Right atrium auricular region (tissue), 2 donors: ENCODE data around the gene SP8. TPM values are rescaled to one million over a fixed set of nuclear protein-coding genes. Genes with fewer than 3 reads are reported as not detected.
A peak's percentile ranks its signal among the peaks of the same experiment; 100 is the strongest.

Experiments used
- DNase-seq: peaks from one replicate; pipeline ENCODE4 v3.0.0-alpha.2; 2019; ENCODE audit warnings: low spot score
- H3K27ac ChIP-seq, 2 donors: fragments of 200-600 bp; sonication (generic); 1 replicate in 1 of 2; 2 replicates in 1 of 2; pipeline ENCODE4 v1.5.1; 2016 to 2019
- H3K27me3 ChIP-seq, 2 donors: fragments of 200-600 bp; sonication (generic); one replicate each; pipeline versions ENCODE4 v1.5.1 to v1.6.0; 2017 to 2019
- H3K36me3 ChIP-seq: fragments of 200-600 bp; sonication (generic); one replicate; pipeline ENCODE4 v1.5.1; 2016
- H3K4me1 ChIP-seq, 2 donors: fragments of 200-600 bp; sonication (generic); one replicate each; pipeline versions ENCODE4 v1.5.1 to v1.6.0; 2017 to 2019
- H3K4me3 ChIP-seq, 2 donors: fragments of 200-600 bp; sonication (generic); 1 replicate in 1 of 2; 2 replicates in 1 of 2; pipeline ENCODE4 v1.5.1; 2017 to 2019; ENCODE audit warnings: mild to moderate bottlenecking in 1 of 2, moderate library complexity in 1 of 2
- H3K9me3 ChIP-seq, 2 donors: fragments of 200-600 bp; sonication (generic); one replicate each; pipeline ENCODE4 v1.5.1; 2019
- CTCF ChIP-seq, 2 donors: fragments of 200-600 bp; sonication (generic); IDR thresholded peaks; one replicate each; pipeline ENCODE4 v1.5.1; 2019; ENCODE audit warnings: antibody characterized with exemption in 2 of 2
- total RNA-seq, 2 donors: library from RNA; depleted of rRNA; stranded (reverse); fragments of >200 nt; gene quantifications; one replicate each; pipeline ENCODE4 v1.1.0, GENCODE V29; 2016

The SP8 gene
- total RNA-seq, 2 donors from 2014 or later: not detected

GRCh38 chr7:20797042-20797461 lies 10.4 kb upstream of the SP8 start:
- H3K4me3 ChIP-seq: peak overlapping the region in 1 of 2 donors; percentile 49
- H3K9me3 ChIP-seq: no peaks in the 10 kb centered on the region
- H3K36me3 ChIP-seq: no peaks in the 10 kb centered on the region
- H3K27ac ChIP-seq: no peak overlapping the region
- no peak for TF ChIP-seq CTCF (IDR thresholded peaks at IDR 0.05)
- peaks cover 0 to 17% of the 10 kb centered on the region in 2 donors for H3K4me1 ChIP-seq
- peaks cover 42 to 48% of the 10 kb centered on the region in 2 donors for H3K27me3 ChIP-seq
- no peak for DNase-seq

GRCh38 chr7:20796500-20796899 lies 9.8 kb upstream of the SP8 start:
- Histone ChIP-seq H3K36me3 (no peaks in the 10 kb centered on the region), H3K27me3 (peaks cover 42 to 51% of the 10 kb centered on the region in 2 donors), H3K4me1 (peaks cover 0 to 17% of the 10 kb centered on the region in 2 donors)

GRCh38 chr7:20795881-20796280 lies 9.2 kb upstream of the SP8 start:
- Histone ChIP-seq H3K27me3 (peaks cover 40 to 57% of the 10 kb centered on the region in 2 donors), H3K36me3 (no peaks in the 10 kb centered on the region), H3K4me1 (peaks cover 0 to 18% of the 10 kb centered on the region in 2 donors), H3K4me3 (no peak overlapping the region), H3K27ac (no peak overlapping the region), H3K9me3 (no peaks in the 10 kb centered on the region)
- TF ChIP-seq CTCF (IDR thresholded peaks at IDR 0.05): no peak
- DNase-seq: no peak

More at GRCh38 chr7:20796500-20796899, 9.8 kb upstream of the SP8 start:
- Histone ChIP-seq H3K4me3 (no peak overlapping the region), H3K9me3 (no peaks in the 10 kb centered on the region), H3K27ac (no peak overlapping the region)
- DNase-seq: no peak
- TF ChIP-seq CTCF (IDR thresholded peaks at IDR 0.05): no peak

- Histone ChIP-seq H3K4me1 (peaks cover 0 to 19% of the 10 kb centered on the region in 2 donors), H3K36me3 (no peaks in the 10 kb centered on the region), H3K27me3 (peaks cover 41 to 61% of the 10 kb centered on the region in 2 donors), H3K9me3 (no peaks in the 10 kb centered on the region), H3K27ac (no peak overlapping the region), H3K4me3 (no peak overlapping the region)
- DNase-seq: no peak
- TF ChIP-seq CTCF (IDR thresholded peaks at IDR 0.05): no peak
These were observed 8.7 kb upstream of the SP8 start for GRCh38 chr7:20795361-20795760.

- Histone ChIP-seq H3K4me1 (peaks cover 0 to 19% of the 10 kb centered on the region in 2 donors), H3K9me3 (no peaks in the 10 kb centered on the region), H3K27me3 (peaks cover 42 to 67% of the 10 kb centered on the region in 2 donors), H3K4me3 (no peak overlapping the region), H3K36me3 (no peaks in the 10 kb centered on the region), H3K27ac (no peak overlapping the region)
- TF ChIP-seq CTCF (IDR thresholded peaks at IDR 0.05): no peak
- no peak for DNase-seq
These were observed 8.0 kb upstream of the SP8 start for GRCh38 chr7:20794676-20795075.
